ENCODE results near the gene GNAI3.

The GNAI3 gene

GRCh38 chr1:109546311-109547109 lies 1.9 kb upstream of the GNAI3 start:
- DNase-seq: peak; percentile 92

GRCh38 chr1:109547463-109548320 lies 723 bp upstream of the GNAI3 start:
- no peak for DNase-seq

GRCh38 chr1:109556563-109556962 lies 8.1 kb downstream of the GNAI3 start:
- DNase-seq: no peak

GRCh38 chr1:109557520-109557919 lies 9.1 kb downstream of the GNAI3 start:
- DNase-seq: no peak

GRCh38 chr1:109559995-109560394 lies 11.6 kb downstream of the GNAI3 start:
- DNase-seq: no peak

- DNase-seq: no peak
Measured at GRCh38 chr1:109564194-109564878, 15.9 kb downstream of the GNAI3 start.

- no peak for DNase-seq
Measured at GRCh38 chr1:109565241-109565640, 16.8 kb downstream of the GNAI3 start.

- DNase-seq: no peak
Measured at GRCh38 chr1:109566982-109567381, 18.6 kb downstream of the GNAI3 start.

- no peak for DNase-seq
Measured at GRCh38 chr1:109567877-109568672, 19.7 kb downstream of the GNAI3 start.

- no peak for DNase-seq
Measured at GRCh38 chr1:109569323-109569722, 20.9 kb downstream of the GNAI3 start.

GRCh38 chr1:109570414-109570813 lies 22.0 kb downstream of the GNAI3 start:
- no peak for DNase-seq

- no peak for DNase-seq
Measured at GRCh38 chr1:109573785-109574184, 25.4 kb downstream of the GNAI3 start.

- no peak for DNase-seq
Measured at GRCh38 chr1:109578947-109579443, 30.6 kb downstream of the GNAI3 start.

- DNase-seq: no peak
Measured at GRCh38 chr1:109579491-109579890, 31.1 kb downstream of the GNAI3 start.

GRCh38 chr1:109582021-109582420 lies 33.6 kb downstream of the GNAI3 start:
- no peak for DNase-seq

- no peak for DNase-seq
Measured at GRCh38 chr1:109584766-109585165, 36.4 kb downstream of the GNAI3 start.

- DNase-seq: no peak
Measured at GRCh38 chr1:109586055-109586454, 37.6 kb downstream of the GNAI3 start.

- DNase-seq: no peak
Measured at GRCh38 chr1:109589177-109589576, 40.8 kb downstream of the GNAI3 start.

GRCh38 chr1:109589679-109590078 lies 41.3 kb downstream of the GNAI3 start:
- no peak for DNase-seq

- DNase-seq: no peak
Measured at GRCh38 chr1:109592916-109593315, 44.5 kb downstream of the GNAI3 start.

- DNase-seq: no peak
Measured at GRCh38 chr1:109595531-109595930, 47.1 kb downstream of the GNAI3 start.

GRCh38 chr1:109598156-109598555 lies 49.7 kb downstream of the GNAI3 start:
- no peak for DNase-seq

Measured in T-helper 9 cell (primary cell).